Loucy (cell line): ENCODE results near the gene IFIT1B.

ENCODE experiments used
- H2AFZ ChIP-seq: fragments of 200-600 bp; sonication (generic); 2 replicates; pipeline ENCODE4 v1.6.0; 2016; ENCODE audit warnings: antibody characterized with exemption, mild to moderate bottlenecking, low read length, moderate library complexity
- H3F3A ChIP-seq: fragments of 200-600 bp; 2 replicates; pipeline ENCODE4 v1.6.0; 2016; ENCODE audit warnings: antibody characterized with exemption, low read depth, mild to moderate bottlenecking
- H3K27me3 ChIP-seq: fragments of 200-600 bp; sonication (generic); 2 replicates; pipeline ENCODE4 v1.6.1; 2014; ENCODE audit warnings: low read length, mild to moderate bottlenecking; ENCODE audit not compliant: insufficient read depth, poor library complexity, severe bottlenecking
- H3K36me3 ChIP-seq: fragments of 200-600 bp; sonication (generic); 2 replicates; pipeline ENCODE4 v1.6.1; 2016; ENCODE audit warnings: low read length; ENCODE audit not compliant: insufficient read depth
- H3K4me1 ChIP-seq: fragments of 200-600 bp; sonication (generic); 2 replicates; pipeline ENCODE4 v1.5.1; 2014; ENCODE audit warnings: low read length, mild to moderate bottlenecking; ENCODE audit not compliant: insufficient read depth, poor library complexity, severe bottlenecking
- H3K4me2 ChIP-seq: fragments of 200-600 bp; sonication (generic); 2 replicates; pipeline ENCODE4 v1.6.0; 2014; ENCODE audit warnings: antibody characterized with exemption, low read length, low read depth, mild to moderate bottlenecking; ENCODE audit not compliant: poor library complexity, severe bottlenecking
- H3K4me3 ChIP-seq: fragments of 200-600 bp; sonication (generic); 2 replicates; pipeline ENCODE4 v1.5.1; 2014; ENCODE audit warnings: low read length, mild to moderate bottlenecking, mixed read lengths; ENCODE audit not compliant: poor library complexity, severe bottlenecking
- H3K79me2 ChIP-seq: fragments of 200-600 bp; sonication (generic); 2 replicates; pipeline ENCODE4 v1.6.1; 2014; ENCODE audit warnings: low read length; ENCODE audit not compliant: insufficient read depth
- H3K9ac ChIP-seq: fragments of 200-600 bp; sonication (generic); 2 replicates; pipeline ENCODE4 v1.6.0; 2014; ENCODE audit warnings: mild to moderate bottlenecking, low read depth, low read length, moderate library complexity; ENCODE audit not compliant: poor library complexity, severe bottlenecking
- H3K9me2 ChIP-seq: fragments of 200-600 bp; sonication (generic); replicated peaks from 2 replicates; pipeline ENCODE4 v1.6.1; 2016; ENCODE audit warnings: low read depth, low read length, mixed read lengths
- H3K9me3 ChIP-seq: fragments of 200-600 bp; sonication (generic); 2 replicates; pipeline ENCODE4 v1.6.1; 2014; ENCODE audit warnings: mild to moderate bottlenecking, antibody characterized with exemption, low read length, low read depth; ENCODE audit not compliant: insufficient read depth
- H4K20me1 ChIP-seq: fragments of 200-600 bp; sonication (generic); 2 replicates; pipeline ENCODE4 v1.6.0; 2014; ENCODE audit warnings: antibody characterized with exemption, low read length, mild to moderate bottlenecking; ENCODE audit not compliant: insufficient read depth, poor library complexity, severe bottlenecking
- EZH2phosphoT487 ChIP-seq: fragments of 200-600 bp; IDR thresholded peaks from 2 replicates; pipeline ENCODE4 v1.6.1; 2018; ENCODE audit warnings: antibody characterized with exemption, mild to moderate bottlenecking, moderate library complexity, borderline replicate concordance
- TF ChIP-seq, protein P1 (sequence below): fragments of 200-600 bp; sonication (generic); conservative IDR thresholded peaks from 2 replicates; pipeline ENCODE4 v1.5.1; 2014; ENCODE audit warnings: mild to moderate bottlenecking, antibody characterized with exemption, low read length

IFIT1B gene

DNA sequence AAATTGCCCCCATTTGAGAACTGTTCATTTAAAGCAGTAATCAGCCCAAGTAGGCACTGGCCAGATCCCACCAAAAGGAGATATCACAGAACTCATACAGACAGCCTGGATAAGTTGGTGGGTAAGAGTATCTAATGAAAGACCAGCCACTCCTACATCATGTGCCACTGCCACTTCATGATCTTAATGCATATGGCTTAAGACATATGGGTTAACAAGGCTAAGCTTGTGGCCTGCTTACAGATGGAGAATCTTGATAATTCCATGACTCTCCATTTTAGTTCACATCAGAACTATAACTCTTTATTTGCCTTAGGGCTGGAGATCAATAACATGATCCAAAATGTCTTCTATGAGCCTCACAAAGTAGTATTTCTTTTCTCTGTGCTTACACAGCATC lies 6.8 kb upstream of the IFIT1B start:
- Histone ChIP-seq H3F3A (no peaks in the 10 kb centered on the region), H3K36me3 (no peaks in the 10 kb centered on the region), H3K4me1 (peaks cover 21% of the 10 kb centered on the region), H3K9me3 (no peaks in the 10 kb centered on the region), H3K9ac (no peak overlapping the region), H4K20me1 (no peaks in the 10 kb centered on the region), H3K4me2 (no peak overlapping the region), H3K27me3 (no peaks in the 10 kb centered on the region), H3K4me3 (no peak overlapping the region), H3K79me2 (no peaks in the 10 kb centered on the region), H2AFZ (no peak overlapping the region), H3K9me2 (no peaks in the 10 kb centered on the region)
- TF ChIP-seq, protein P1, sequence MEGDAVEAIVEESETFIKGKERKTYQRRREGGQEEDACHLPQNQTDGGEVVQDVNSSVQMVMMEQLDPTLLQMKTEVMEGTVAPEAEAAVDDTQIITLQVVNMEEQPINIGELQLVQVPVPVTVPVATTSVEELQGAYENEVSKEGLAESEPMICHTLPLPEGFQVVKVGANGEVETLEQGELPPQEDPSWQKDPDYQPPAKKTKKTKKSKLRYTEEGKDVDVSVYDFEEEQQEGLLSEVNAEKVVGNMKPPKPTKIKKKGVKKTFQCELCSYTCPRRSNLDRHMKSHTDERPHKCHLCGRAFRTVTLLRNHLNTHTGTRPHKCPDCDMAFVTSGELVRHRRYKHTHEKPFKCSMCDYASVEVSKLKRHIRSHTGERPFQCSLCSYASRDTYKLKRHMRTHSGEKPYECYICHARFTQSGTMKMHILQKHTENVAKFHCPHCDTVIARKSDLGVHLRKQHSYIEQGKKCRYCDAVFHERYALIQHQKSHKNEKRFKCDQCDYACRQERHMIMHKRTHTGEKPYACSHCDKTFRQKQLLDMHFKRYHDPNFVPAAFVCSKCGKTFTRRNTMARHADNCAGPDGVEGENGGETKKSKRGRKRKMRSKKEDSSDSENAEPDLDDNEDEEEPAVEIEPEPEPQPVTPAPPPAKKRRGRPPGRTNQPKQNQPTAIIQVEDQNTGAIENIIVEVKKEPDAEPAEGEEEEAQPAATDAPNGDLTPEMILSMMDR, result no peak
- no peak for TF ChIP-seq EZH2phosphoT487

DNA sequence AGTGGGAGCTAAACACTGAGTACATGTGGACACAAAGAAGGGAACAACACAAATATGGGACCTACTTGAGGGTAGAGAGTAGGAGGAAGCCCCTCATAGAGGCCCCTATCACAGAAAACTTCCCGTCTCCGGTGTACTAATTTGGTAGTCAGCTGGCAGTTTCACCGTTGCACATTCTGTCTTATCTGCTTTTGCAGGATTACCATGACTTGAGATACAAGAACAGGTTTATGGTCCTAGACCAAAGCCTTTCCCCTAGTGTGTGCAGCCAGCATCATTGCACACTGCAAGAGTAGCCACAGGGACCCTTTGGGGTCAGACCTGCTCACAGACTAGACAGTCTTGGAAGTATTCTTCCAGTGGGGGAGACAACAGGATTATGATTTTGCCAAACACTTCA lies 5.9 kb upstream of the IFIT1B start:
- TF ChIP-seq EZH2phosphoT487, result no peak
- TF ChIP-seq, protein P1, result no peak
- no peaks in the 10 kb centered on the region for H3K36me3 ChIP-seq
- H3K9me3 ChIP-seq, result no peaks in the 10 kb centered on the region
- no peaks in the 10 kb centered on the region for H3K9me2 ChIP-seq
- no peak overlapping the region for H3K9ac ChIP-seq
- H3K4me3 ChIP-seq, result no peak overlapping the region
- no peak overlapping the region for H3K4me2 ChIP-seq
- no peaks in the 10 kb centered on the region for H3K27me3 ChIP-seq
- H3K4me1 ChIP-seq, result peaks cover 21% of the 10 kb centered on the region
- no peaks in the 10 kb centered on the region for H3F3A ChIP-seq
- H3K79me2 ChIP-seq, result no peaks in the 10 kb centered on the region
- H2AFZ ChIP-seq, result no peak overlapping the region
- no peaks in the 10 kb centered on the region for H4K20me1 ChIP-seq

DNA sequence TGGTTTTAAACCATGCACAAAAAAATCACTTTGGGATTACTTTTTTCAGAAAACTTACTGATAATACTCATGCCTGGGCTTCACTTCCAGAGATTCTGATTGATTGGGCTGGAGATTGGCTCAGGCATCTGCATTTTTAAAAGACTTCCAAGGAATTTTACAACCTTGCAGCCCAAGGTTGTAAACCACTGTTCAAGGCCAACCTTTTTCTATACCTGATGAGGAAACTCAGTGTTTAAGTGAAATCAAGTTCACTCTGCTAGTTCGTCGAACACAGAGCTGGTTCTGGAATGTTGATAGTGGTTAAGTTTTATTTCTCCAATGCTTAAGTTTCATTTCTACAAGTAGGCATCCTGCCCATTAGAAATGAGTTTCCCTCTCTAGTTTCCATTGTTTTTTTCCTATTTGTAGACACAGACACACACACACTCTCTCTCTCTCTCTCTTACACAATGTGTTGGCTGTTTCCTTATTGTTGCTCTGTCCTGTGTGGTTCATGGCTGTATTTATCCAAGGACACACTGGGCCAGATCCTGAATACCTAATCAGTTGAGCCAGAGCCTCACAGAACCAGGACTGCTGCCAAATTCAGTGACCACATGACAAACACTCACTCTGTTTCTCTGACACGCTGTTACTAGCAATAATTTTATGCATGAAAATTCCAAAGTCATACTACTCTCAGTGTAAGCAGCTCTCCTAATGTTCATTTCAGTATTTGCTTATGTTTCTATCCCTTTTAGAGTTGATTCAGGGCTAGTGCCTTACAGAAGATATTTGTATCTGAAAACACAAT lies 3.7 kb upstream of the IFIT1B start:
- H3K27me3 ChIP-seq, result no peaks in the 10 kb centered on the region
- no peak overlapping the region for H3K9ac ChIP-seq
- H3K36me3 ChIP-seq, result no peaks in the 10 kb centered on the region
- H3K9me3 ChIP-seq, result no peaks in the 10 kb centered on the region
- no peaks in the 10 kb centered on the region for H4K20me1 ChIP-seq
- H3K4me1 ChIP-seq, result peaks cover 4% of the 10 kb centered on the region
- H2AFZ ChIP-seq, result no peak overlapping the region
- no peaks in the 10 kb centered on the region for H3F3A ChIP-seq
- no peaks in the 10 kb centered on the region for H3K9me2 ChIP-seq
- H3K4me3 ChIP-seq, result no peak overlapping the region
- TF ChIP-seq, protein P1, result no peak
- TF ChIP-seq EZH2phosphoT487, result no peak
- H3K4me2 ChIP-seq, result no peak overlapping the region
- no peaks in the 10 kb centered on the region for H3K79me2 ChIP-seq
